WERI-Rb-1 (cell line): ENCODE data around the gene ULBP1.
"Not testable (repeated sequence)": the region's sequence is repeated elsewhere in the genome, so short reads cannot be mapped to it uniquely, and the experiment has no call there.

Experiments used
- DNase-seq: peaks from one replicate; pipeline ENCODE4 v3.0.0-alpha.2; 2020
- H3K27ac ChIP-seq: fragments of 250-450 bp; sonication (Bioruptor Pico); 2 replicates; pipeline ENCODE4 v1.5.1; 2020; ENCODE audit warnings: mild to moderate bottlenecking, moderate library complexity
- H3K27me3 ChIP-seq: fragments of 250-450 bp; sonication (Bioruptor Pico); 2 replicates; pipeline ENCODE4 v1.5.1; 2021; ENCODE audit warnings: mild to moderate bottlenecking, low read depth, moderate library complexity; ENCODE audit not compliant: insufficient read depth, severe bottlenecking
- H3K36me3 ChIP-seq: fragments of 250-450 bp; sonication (Bioruptor Pico); 2 replicates; pipeline ENCODE4 v1.5.1; 2020; ENCODE audit warnings: mild to moderate bottlenecking, moderate library complexity
- H3K4me3 ChIP-seq: 2 replicates; pipeline ENCODE4 v1.5.1; 2011; ENCODE audit warnings: low read depth, mild to moderate bottlenecking, control low read depth, low read length
- H3K9me3 ChIP-seq: fragments of 250-450 bp; sonication (Bioruptor Pico); 2 replicates; pipeline ENCODE4 v1.5.1; 2021; ENCODE audit warnings: mild to moderate bottlenecking, moderate library complexity; ENCODE audit not compliant: severe bottlenecking
- TF ChIP-seq, protein P1 (sequence below): IDR thresholded peaks from 2 replicates; pipeline ENCODE4 v1.5.1; 2011; ENCODE audit warnings: low read depth, mild to moderate bottlenecking, control low read depth, inconsistent platforms, low read length

ULBP1 gene

DNA sequence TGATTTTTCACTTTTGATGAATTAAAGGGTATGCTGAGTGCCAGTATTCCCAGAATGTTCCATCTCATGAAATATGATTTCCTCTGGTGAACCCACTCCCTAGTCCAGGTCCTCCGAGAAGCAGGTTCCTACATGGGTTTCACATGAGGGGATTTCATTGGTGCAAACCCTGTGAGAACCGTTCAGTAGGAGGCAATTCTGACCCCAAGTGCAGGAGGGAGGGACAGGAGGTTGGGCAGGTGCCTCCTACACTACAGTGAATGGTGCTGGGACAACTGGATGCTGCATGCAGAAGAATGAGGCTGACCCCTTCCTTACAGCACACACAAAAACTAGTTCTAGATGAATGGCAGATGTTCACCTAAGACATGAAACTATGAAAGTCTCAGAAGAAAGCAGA is 27.0 kb upstream of the ULBP1 start:
- DNase-seq, result no peak
- Histone ChIP-seq H3K27ac (no peak overlapping the region), H3K27me3 (peaks cover 84% of the 10 kb centered on the region), H3K4me3 (no peak overlapping the region), H3K9me3 (no peaks in the 10 kb centered on the region), H3K36me3 (no peaks in the 10 kb centered on the region)
- TF ChIP-seq, protein P1, sequence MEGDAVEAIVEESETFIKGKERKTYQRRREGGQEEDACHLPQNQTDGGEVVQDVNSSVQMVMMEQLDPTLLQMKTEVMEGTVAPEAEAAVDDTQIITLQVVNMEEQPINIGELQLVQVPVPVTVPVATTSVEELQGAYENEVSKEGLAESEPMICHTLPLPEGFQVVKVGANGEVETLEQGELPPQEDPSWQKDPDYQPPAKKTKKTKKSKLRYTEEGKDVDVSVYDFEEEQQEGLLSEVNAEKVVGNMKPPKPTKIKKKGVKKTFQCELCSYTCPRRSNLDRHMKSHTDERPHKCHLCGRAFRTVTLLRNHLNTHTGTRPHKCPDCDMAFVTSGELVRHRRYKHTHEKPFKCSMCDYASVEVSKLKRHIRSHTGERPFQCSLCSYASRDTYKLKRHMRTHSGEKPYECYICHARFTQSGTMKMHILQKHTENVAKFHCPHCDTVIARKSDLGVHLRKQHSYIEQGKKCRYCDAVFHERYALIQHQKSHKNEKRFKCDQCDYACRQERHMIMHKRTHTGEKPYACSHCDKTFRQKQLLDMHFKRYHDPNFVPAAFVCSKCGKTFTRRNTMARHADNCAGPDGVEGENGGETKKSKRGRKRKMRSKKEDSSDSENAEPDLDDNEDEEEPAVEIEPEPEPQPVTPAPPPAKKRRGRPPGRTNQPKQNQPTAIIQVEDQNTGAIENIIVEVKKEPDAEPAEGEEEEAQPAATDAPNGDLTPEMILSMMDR, result no peak

DNA sequence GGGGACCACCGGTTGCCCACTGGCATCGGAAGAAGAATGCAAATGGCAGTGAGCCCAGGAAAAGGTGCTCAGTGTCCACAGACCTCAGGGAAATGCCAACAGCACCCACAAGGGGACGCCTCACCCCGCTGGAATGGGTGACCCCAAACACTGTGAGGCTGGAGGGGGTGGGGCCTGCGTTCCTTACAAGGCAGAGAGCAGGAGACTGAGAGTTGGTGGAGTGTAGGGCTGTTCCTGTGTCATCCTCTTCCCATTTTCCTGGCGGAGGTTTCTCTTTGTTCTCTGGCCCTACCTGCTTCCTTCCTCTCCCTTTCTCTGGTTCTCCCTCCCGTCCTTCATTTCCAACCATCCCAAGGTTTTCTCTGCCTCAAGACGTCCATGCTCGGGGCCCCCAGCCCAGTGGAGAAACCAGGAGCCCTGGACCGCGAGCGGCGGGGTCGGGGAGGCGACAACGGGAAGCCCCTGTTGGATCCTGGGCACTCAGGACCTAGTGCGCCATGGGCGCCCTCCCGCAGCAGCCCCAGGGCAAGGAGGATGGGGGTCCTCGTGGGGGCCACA is 25.7 kb upstream of the ULBP1 start:
- Histone ChIP-seq H3K27me3 (peaks cover 76% of the 10 kb centered on the region), H3K4me3 (peak overlapping the region; percentile 36)
- not testable (repeated sequence) for H3K36me3 ChIP-seq, H3K9me3 ChIP-seq, H3K27ac ChIP-seq, DNase-seq

DNA sequence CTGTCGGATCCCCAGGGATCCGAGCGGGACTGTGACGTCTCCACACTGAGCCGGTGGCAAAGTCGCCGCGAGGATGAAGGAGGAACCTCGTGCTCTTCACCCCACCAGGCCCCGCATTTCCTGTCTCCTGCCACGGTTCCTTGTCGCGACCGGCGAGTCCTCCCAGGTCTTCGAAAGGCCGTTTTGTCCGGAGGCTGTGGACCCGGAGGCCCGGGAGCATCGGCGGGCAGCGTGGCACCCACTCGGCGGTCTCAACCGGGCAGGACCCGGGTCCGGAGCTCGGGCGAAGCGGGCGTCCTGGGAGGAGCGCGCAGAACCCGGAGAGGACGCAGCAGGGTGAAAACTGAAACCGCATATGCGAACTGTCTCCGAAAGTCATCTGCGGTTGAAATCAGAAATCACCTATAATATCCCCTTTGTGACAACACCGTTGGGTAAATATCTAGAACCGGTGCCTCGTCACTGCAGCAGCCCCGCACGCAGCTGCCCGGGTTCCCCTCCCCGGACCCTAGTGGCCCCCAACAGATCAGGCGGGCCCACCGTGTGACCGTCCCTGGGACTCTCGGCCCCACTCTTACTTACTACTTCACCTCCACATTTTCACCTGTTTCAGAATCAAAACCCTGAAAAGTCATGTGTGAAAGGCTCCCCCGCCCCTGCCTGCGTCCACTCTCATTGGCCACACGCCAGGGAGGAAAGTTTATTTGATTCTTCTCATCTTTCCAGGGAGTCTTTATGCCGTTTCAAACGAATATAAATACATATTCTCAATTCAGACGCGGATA is 25.0 kb upstream of the ULBP1 start:
- Histone ChIP-seq H3K27ac (no peak overlapping the region), H3K4me3 (peak overlapping the region; percentile 36), H3K36me3 (no peaks in the 10 kb centered on the region), H3K27me3 (peaks cover 70% of the 10 kb centered on the region), H3K9me3 (no peaks in the 10 kb centered on the region)
- no peak for DNase-seq
- TF ChIP-seq, protein P1, result no peak

DNA sequence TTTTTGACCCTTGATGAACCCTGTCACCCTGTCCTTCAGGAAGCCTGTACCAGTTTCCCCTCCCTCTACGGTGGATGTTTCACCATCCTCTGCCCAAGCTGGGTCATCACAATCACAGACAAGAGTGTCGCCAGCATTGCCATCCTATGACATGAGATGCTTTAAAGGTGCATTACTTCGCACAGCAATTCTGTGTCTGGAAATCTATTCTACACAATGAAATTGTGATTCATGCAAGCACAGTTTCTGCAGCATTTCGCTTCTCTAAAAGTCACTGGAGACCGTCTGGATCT is 24.4 kb upstream of the ULBP1 start:
- Histone ChIP-seq H3K27me3 (peaks cover 66% of the 10 kb centered on the region), H3K27ac (no peak overlapping the region), H3K36me3 (no peaks in the 10 kb centered on the region), H3K9me3 (no peaks in the 10 kb centered on the region), H3K4me3 (no peak overlapping the region)
- TF ChIP-seq, protein P1, result no peak
- DNase-seq, result no peak

DNA sequence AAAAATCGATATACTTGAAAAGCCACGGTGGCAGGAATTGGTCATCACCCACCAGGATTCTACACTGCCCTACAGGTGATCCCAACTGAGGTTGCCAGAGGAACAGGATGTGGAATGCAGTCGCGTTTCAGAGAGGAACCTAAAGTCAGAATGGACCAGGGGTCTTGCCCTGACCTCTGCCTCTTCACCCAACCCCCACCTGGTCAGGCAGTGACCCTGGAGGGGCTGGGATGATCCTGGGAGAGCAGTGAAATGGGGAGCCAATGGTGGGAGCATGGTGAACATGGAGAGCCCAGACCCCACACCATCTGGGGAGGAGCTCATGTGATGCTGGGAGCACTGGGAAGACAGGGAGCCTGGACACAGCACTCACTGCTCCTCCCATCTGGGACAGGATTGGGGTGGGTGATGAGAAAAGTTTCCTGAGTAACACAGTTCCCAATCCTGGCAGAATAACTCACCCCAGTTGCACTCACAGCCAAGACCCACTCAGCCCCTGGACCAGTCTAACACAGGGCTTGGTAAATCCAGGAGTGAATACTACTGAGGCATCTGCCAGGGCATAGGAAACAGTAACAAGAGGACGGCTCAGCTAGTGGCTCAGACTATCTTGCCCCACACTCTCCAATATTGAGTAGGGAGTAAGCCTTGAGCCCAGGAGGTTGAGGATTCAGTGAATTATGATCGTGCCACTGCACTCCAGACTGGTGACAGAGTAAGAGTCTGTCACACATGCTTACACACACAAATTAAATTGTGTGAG is 23.7 kb upstream of the ULBP1 start:
- Histone ChIP-seq H3K9me3 (no peaks in the 10 kb centered on the region), H3K4me3 (no peak overlapping the region), H3K27ac (no peak overlapping the region), H3K36me3 (no peaks in the 10 kb centered on the region), H3K27me3 (peaks cover 61% of the 10 kb centered on the region)
- no peak for DNase-seq
- TF ChIP-seq, protein P1, result no peak

DNA sequence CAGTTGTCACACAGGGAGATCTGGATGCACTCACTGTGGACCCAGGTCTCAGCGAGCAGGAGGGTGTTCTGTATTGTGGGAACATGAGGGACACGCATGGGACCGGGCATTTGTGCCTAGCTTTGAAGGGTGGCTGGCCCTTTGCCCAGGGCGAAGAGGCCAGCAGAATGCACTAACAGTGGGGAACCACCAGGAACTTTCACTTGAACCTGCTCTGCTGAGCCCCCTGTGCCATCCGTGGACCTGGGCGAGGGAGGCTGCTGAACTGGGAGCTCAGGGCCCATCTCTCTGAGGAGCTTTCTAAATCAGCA is 23.1 kb upstream of the ULBP1 start:
- TF ChIP-seq, protein P1, result no peak
- Histone ChIP-seq H3K9me3 (no peaks in the 10 kb centered on the region), H3K27ac (no peak overlapping the region), H3K4me3 (no peak overlapping the region), H3K36me3 (no peaks in the 10 kb centered on the region), H3K27me3 (peaks cover 56% of the 10 kb centered on the region)
- no peak for DNase-seq
